C4-2B (cell line): ENCODE results near the gene SERTAD4.

Experiments
- ZFX ChIP-seq: fragments of 450-650 bp; IDR thresholded peaks from 2 replicates; pipeline ENCODE4 v1.6.1; 2017
- TF ChIP-seq, protein P1 (sequence below): fragments of 450-650 bp; conservative IDR thresholded peaks from 2 replicates; pipeline ENCODE4 v1.5.1; 2017; ENCODE audit warnings: mild to moderate bottlenecking

- TF ChIP-seq, protein P1, sequence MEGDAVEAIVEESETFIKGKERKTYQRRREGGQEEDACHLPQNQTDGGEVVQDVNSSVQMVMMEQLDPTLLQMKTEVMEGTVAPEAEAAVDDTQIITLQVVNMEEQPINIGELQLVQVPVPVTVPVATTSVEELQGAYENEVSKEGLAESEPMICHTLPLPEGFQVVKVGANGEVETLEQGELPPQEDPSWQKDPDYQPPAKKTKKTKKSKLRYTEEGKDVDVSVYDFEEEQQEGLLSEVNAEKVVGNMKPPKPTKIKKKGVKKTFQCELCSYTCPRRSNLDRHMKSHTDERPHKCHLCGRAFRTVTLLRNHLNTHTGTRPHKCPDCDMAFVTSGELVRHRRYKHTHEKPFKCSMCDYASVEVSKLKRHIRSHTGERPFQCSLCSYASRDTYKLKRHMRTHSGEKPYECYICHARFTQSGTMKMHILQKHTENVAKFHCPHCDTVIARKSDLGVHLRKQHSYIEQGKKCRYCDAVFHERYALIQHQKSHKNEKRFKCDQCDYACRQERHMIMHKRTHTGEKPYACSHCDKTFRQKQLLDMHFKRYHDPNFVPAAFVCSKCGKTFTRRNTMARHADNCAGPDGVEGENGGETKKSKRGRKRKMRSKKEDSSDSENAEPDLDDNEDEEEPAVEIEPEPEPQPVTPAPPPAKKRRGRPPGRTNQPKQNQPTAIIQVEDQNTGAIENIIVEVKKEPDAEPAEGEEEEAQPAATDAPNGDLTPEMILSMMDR: no peak
- no peak for TF ChIP-seq ZFX
These were observed 14.5 kb upstream of the SERTAD4 start for GRCh38 chr1:210218047-210218446.
